Lower leg skin (tissue), 3 donors: ENCODE data around the gene HDAC4.

Experiments
- CTCF ChIP-seq, 3 donors: fragments of 450-650 bp; IDR thresholded peaks; one replicate each; pipeline ENCODE4 v1.5.1; 2016; ENCODE audit warnings: antibody characterized with exemption in 3 of 3, mild to moderate bottlenecking in 3 of 3, moderate library complexity in 2 of 3
- POLR2A ChIP-seq, 2 donors: fragments of 450-650 bp; IDR thresholded peaks; one replicate each; pipeline ENCODE4 v1.6.1; 2016 to 2017; ENCODE audit warnings: antibody characterized with exemption in 2 of 2, mild to moderate bottlenecking in 1 of 2, moderate library complexity in 1 of 2

GRCh38 chr2:239110595-239111048 lies 290.2 kb downstream of the HDAC4 start:
- TF ChIP-seq POLR2A (IDR thresholded peaks at IDR 0.05) (no peak), CTCF (IDR thresholded peaks at IDR 0.05) (no peak)
